K562 (cell line): ENCODE data around the gene PRODH2.

Source experiments
- ELF1 ChIP-seq: fragments of 200-800 bp; sonication (Bioruptor generic); IDR thresholded peaks from 2 replicates; pipeline ENCODE4 v1.6.1; 2016; ENCODE audit warnings: missing genetic modification characterization, missing compliant biosample characterization
- ESRRA ChIP-seq: fragments of 450-650 bp; IDR thresholded peaks from 2 replicates; pipeline ENCODE4 v1.6.1; 2014; ENCODE audit warnings: low read depth, mild to moderate bottlenecking, moderate library complexity, borderline replicate concordance
- POLR2AphosphoS5 ChIP-seq: IDR thresholded peaks from 2 replicates; pipeline ENCODE4 v1.6.1; 2011; ENCODE audit warnings: mild to moderate bottlenecking, low read depth, low read length, moderate library complexity; ENCODE audit not compliant: control insufficient read depth, insufficient read depth

- TF ChIP-seq POLR2AphosphoS5 (no peak), ELF1 (no peak), ESRRA (no peak)
Observed at GRCh38 chr19:35860818-35861639, 48.4 kb upstream of the PRODH2 start.
